Activated CD8-positive, alpha-beta T cell treated with anti-CD3 and anti-CD28 coated beads, Interleukin-2, amount 10 ng/mL, durations not matched to agents 7 days and 5 days (primary cell): ENCODE results near the gene ARNT2. TPM values are rescaled to one million over a fixed set of nuclear protein-coding genes. Genes with fewer than 3 reads are reported as not detected.

Experiments used
- ATAC-seq: fragments of 150-1000 bp; cut with Tn5 transposase; one replicate; pipeline ENCODE4 v1.10.0; 2021; ENCODE audit warnings: moderate library complexity
- CTCF ChIA-PET: fragments of 350-600 bp; sonication (Branson Sonifier 250); formaldehyde crosslinking; loops from one replicate; lab custom pipeline; 2021; ENCODE audit warnings: antibody characterized with exemption; lab: Charles Lee
- POLR2A ChIA-PET: fragments of 350-600 bp; sonication (Branson Sonifier 250); formaldehyde crosslinking; loops from one replicate; lab custom pipeline; 2021; ENCODE audit warnings: antibody characterized with exemption; lab: Charles Lee
- DNase-seq: peaks from one replicate; pipeline ENCODE4 v3.0.0-alpha.2; 2020
- H3K27ac Mint-ChIP-seq: one replicate; pipeline ENCODE4 v1.8.0; 2021; ENCODE audit warnings: mild to moderate bottlenecking, mixed read lengths
- H3K27me3 Mint-ChIP-seq: one replicate; pipeline ENCODE4 v1.8.0; 2021; ENCODE audit warnings: low read depth, mixed read lengths
- H3K36me3 Mint-ChIP-seq: one replicate; pipeline ENCODE4 v1.8.0; 2021; ENCODE audit warnings: low read depth, mixed read lengths
- H3K4me1 Mint-ChIP-seq: one replicate; pipeline ENCODE4 v1.8.0; 2021; ENCODE audit warnings: low read depth, mixed read lengths
- H3K4me3 Mint-ChIP-seq: one replicate; pipeline ENCODE4 v1.8.0; 2021; ENCODE audit warnings: mild to moderate bottlenecking, mixed read lengths
- H3K9me3 Mint-ChIP-seq: one replicate; pipeline ENCODE4 v1.8.0; 2022; ENCODE audit warnings: mixed read lengths; ENCODE audit not compliant: insufficient read depth
- total RNA-seq, 2 experiments: library from RNA; stranded (reverse); gene quantifications; one replicate each; pipeline ENCODE4 v1.2.3, GENCODE V29; 2021

Gene ARNT2
- total RNA-seq, 2 experiments from 2014 or later, result not detected

DNA sequence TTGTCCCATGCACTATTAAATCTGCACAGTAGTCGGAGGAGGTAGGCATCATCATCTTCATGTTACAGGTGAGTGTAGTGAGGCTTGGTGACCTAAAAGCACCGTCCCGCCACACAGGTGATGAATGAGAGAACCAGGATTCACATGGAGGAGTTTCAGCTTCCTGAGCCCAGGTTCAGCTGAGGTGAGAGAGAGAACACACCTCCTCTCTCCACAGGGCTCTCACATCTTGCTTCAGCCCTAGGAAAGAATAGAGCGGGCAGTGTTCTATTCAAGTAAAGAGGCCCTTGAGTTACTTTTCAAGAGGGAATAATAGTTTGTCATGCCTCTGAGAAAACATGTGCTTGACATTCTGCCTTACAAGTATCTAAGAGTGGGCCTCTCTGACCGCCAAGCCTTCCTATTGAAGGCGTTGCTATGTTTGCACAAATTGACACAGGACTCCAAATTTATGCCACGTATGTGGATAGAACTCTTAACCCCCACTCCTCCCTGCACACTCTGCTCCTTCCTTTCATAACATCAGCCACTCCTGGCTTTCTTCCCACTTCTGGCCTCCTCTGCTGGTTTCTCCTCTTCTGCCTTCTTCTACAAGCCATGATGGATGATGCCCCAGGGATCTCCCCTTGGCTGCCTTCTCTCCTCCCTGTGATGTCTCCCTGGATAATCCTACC lies 152.6 kb downstream of the ARNT2 start:
- ChIA-PET POLR2A (no interaction called here), CTCF (no interaction called here)
- H3K36me3 Mint-ChIP-seq, result no peaks in the 10 kb centered on the region

DNA sequence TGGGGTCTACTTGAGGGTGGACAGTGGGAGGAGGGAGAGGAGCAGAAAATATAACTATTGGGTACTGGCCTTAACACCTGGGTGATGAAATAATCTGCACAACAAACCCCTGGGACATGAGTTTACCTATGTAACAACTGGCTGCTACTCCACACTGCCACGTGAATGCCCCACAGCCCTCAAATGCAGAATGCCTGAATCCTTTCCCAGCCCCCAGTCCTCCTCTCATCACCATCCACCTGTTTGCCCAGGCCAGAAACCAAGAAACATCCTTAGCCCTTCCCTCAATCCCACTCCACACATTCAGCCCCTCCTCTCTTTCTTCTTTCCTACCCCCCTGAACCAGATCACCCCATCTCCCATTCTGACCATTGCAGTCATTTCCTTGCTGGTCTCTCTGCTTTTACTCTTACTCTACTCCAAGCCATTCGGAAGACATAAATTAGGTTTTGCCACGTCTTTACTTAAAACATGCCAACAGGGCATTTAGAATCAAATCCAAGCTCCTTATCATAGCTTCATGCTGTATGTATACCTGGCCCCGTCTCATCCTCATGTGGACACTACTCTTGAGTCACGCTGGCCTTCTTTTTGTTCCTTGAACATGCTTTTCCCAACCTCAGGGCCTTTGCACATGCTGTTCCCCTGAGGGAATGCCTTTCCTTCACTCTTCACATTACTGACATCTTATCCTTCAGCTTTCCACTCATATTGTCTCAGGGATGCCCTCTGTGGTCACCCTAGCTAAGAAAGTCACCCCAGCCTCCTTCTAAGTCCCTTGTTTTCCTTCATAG lies 153.5 kb downstream of the ARNT2 start:
- no peak overlapping the region for H3K27ac Mint-ChIP-seq
- no peak overlapping the region for H3K4me3 Mint-ChIP-seq
- no peaks in the 10 kb centered on the region for H3K4me1 Mint-ChIP-seq
- ATAC-seq (no peak), DNase-seq (no peak)
- ChIA-PET CTCF (no interaction called here), POLR2A (no interaction called here)
- peaks cover 4% of the 10 kb centered on the region for H3K27me3 Mint-ChIP-seq
- no peaks in the 10 kb centered on the region for H3K36me3 Mint-ChIP-seq
- H3K9me3 Mint-ChIP-seq, result no peaks in the 10 kb centered on the region

More for the DNA sequence above, 152.6 kb downstream of the ARNT2 start:
- no peaks in the 10 kb centered on the region for H3K9me3 Mint-ChIP-seq
- no peak for ATAC-seq
- H3K4me3 Mint-ChIP-seq, result no peak overlapping the region
- H3K27ac Mint-ChIP-seq, result no peak overlapping the region
- no peaks in the 10 kb centered on the region for H3K4me1 Mint-ChIP-seq
- no peak for DNase-seq
- peaks cover 9% of the 10 kb centered on the region for H3K27me3 Mint-ChIP-seq

DNA sequence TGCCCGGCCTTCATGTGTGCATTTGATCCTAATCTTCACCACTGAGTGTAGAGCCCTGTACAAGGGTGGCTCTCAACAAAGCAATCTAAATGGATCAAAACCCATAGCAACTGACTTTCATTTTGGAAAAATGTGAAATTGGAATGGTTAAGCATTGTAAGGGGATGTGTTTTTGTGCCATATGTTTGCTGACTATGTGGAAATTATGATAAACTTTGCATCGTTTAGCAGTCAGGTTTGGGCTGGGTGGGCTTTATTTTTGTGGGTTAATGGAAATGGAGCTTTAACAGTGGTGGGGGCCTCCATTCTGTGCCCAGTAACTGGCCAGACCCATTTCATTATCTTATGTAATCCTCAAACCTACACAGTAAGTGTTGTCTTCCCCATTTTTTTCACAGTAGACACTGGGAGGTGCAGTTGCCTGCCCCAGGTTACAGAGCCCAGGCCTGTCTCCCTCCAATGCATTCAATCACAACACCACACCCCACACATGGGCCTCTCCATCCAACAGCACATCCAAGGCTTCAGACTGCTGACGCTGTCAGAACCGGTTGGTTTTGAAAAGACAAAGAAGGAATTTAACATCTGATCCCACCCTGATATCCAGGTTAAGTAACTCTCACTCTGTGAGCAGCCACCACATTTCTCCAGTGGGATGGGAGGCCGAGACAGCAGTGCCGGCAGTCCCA lies 154.6 kb downstream of the ARNT2 start:
- Mint-ChIP-seq H3K4me1 (no peaks in the 10 kb centered on the region), H3K9me3 (no peaks in the 10 kb centered on the region), H3K27ac (no peak overlapping the region), H3K4me3 (no peak overlapping the region), H3K36me3 (no peaks in the 10 kb centered on the region), H3K27me3 (peaks cover 3% of the 10 kb centered on the region)
- DNase-seq (no peak), ATAC-seq (no peak)
- POLR2A ChIA-PET, result no interaction called here
- CTCF ChIA-PET, result no interaction called here

DNA sequence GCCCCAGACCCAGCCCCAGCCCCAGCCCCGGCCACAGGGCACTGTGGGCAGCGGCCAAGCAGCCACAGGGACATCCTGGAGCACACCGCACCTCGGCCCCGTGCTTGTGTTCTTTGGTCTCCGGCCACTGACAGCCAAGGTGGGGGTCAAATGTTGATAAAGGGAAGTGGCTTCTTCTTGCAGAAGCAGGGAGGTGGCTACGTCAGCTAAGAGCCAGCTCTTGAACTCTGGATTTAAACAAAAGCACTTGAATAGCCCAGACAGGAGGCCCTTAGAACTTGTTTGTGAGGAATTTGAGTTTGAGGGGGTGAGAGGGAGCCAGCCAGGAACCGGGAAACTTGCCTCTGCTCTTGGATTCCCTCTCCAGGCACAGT lies 155.1 kb downstream of the ARNT2 start:
- Mint-ChIP-seq H3K36me3 (no peaks in the 10 kb centered on the region), H3K27me3 (peaks cover 3% of the 10 kb centered on the region), H3K4me1 (no peaks in the 10 kb centered on the region), H3K9me3 (no peaks in the 10 kb centered on the region), H3K27ac (no peak overlapping the region), H3K4me3 (no peak overlapping the region)
- ATAC-seq (no peak), DNase-seq (no peak)
- ChIA-PET CTCF (no interaction called here), POLR2A (no interaction called here)

DNA sequence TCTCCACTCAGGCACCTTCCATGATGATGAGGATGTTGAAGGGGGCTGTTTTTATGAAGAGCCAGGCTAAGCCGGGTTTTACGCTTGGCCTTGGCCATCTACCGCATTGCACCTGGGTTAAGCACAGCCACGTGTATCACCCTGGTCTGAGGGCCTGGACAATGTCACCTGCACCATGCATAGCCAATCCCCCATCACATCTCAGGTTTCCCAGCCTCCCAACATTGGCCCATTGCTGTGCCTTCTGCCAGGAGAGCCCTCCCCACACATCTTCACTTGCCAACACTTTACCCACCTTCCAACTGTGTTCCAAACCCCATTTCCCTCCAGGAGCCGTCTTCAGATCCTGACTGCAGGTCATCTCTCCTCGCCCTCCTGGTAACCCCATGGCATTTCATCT lies 155.6 kb downstream of the ARNT2 start:
- Mint-ChIP-seq H3K27me3 (peaks cover 2% of the 10 kb centered on the region), H3K4me1 (no peaks in the 10 kb centered on the region), H3K36me3 (no peaks in the 10 kb centered on the region), H3K9me3 (no peaks in the 10 kb centered on the region), H3K4me3 (no peak overlapping the region), H3K27ac (no peak overlapping the region)
- ATAC-seq, result no peak
- POLR2A ChIA-PET, result no interaction called here
- DNase-seq, result no peak
- CTCF ChIA-PET, result no interaction called here

DNA sequence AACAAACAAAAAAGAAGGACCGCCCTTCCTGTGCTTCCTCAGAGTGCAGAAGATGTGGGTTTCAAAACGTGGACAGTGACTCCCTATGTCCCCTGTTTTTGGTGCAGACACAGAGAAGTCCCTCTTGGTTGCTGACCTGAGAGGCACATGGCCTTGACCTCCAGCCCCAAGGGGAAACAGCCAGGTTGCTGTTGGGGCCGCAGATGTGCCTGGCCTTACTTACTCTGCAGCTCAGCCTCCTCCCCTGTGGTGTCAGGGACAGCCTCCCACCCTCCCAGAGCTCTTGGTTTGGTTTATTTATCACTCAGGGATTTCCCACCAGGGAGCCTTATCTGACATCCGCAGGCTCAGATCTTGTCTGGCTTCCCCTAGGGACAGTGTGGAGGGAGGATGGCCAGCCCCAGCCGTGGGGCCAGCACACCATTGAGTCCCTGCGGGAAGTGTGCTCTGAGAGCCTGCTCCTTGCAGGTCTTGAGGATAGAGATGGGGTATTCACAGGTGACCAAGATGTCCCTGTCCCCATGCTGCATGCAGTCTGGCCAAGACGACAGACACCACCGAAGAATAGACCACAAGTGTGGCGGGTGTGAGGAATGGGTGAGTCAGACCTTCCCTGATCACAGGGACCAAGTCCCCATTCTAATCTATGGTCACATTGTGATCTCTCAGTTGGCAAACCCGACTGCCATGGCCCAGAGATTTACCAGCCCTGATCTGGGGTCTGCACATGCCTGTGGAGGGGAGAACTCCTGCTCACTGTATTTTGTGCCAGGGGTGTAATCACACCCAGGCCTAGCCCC lies 156.6 kb downstream of the ARNT2 start:
- no peaks in the 10 kb centered on the region for H3K4me1 Mint-ChIP-seq
- no peak overlapping the region for H3K27ac Mint-ChIP-seq
- ChIA-PET POLR2A (no interaction called here), CTCF (no interaction called here)
- no peaks in the 10 kb centered on the region for H3K27me3 Mint-ChIP-seq
- no peak overlapping the region for H3K4me3 Mint-ChIP-seq
- no peaks in the 10 kb centered on the region for H3K9me3 Mint-ChIP-seq
- H3K36me3 Mint-ChIP-seq, result no peaks in the 10 kb centered on the region
- ATAC-seq, result peak; percentile 15
- DNase-seq, result no peak

DNA sequence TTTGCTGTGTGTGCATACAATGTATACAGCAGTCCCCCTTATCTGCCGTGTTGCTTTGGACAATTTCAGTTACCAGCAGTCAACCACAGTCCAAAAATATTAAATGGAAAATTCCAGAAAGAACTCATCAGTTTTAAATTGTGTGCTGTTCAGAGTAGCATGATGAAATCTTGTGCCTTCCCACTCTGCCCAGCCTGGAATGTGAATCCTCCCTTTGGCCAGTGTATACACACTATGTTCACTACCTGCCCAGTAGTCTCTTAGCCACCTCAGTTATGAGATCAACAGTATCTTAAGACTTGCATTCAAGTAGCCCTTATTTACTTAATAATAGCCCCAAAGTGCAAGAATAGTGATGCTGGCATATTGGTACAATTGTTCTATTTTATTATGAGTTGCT lies 157.3 kb downstream of the ARNT2 start:
- DNase-seq, result no peak
- ChIA-PET POLR2A (no interaction called here), CTCF (no interaction called here)
- peaks cover 5% of the 10 kb centered on the region for H3K27me3 Mint-ChIP-seq
- no peak for ATAC-seq
- no peaks in the 10 kb centered on the region for H3K9me3 Mint-ChIP-seq
- H3K36me3 Mint-ChIP-seq, result no peaks in the 10 kb centered on the region
- no peaks in the 10 kb centered on the region for H3K4me1 Mint-ChIP-seq
- no peak overlapping the region for H3K4me3 Mint-ChIP-seq
- no peak overlapping the region for H3K27ac Mint-ChIP-seq

DNA sequence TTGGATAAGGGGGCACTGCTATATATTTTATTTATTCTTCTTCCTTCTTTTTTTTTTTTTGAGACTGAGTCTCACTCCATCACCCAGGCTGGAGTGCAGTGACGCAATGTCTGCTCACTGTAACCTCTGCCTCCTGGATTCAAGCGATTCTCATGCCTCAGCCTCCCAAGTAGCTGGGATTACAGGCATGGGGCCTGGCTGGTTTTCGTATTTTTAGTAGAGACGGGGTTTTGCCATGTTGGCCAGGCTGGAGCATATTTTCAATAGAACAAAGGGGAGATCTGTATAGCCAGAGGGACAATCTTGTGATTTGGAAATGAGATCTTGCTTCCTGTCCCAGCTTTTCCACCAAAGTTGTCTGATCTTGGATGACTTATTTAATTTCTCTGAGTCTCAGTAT lies 157.9 kb downstream of the ARNT2 start:
- no peak overlapping the region for H3K4me3 Mint-ChIP-seq
- ChIA-PET CTCF (no interaction called here), POLR2A (interaction anchor here (0.7 kb wide), 1 partner anchor 25 kb away, joined by 4 read pairs; no protein-coding TSS in a partner anchor)
- no peaks in the 10 kb centered on the region for H3K9me3 Mint-ChIP-seq
- H3K27ac Mint-ChIP-seq, result no peak overlapping the region
- no peaks in the 10 kb centered on the region for H3K36me3 Mint-ChIP-seq
- DNase-seq, result no peak
- no peaks in the 10 kb centered on the region for H3K4me1 Mint-ChIP-seq
- peaks cover 5% of the 10 kb centered on the region for H3K27me3 Mint-ChIP-seq
- no peak for ATAC-seq

DNA sequence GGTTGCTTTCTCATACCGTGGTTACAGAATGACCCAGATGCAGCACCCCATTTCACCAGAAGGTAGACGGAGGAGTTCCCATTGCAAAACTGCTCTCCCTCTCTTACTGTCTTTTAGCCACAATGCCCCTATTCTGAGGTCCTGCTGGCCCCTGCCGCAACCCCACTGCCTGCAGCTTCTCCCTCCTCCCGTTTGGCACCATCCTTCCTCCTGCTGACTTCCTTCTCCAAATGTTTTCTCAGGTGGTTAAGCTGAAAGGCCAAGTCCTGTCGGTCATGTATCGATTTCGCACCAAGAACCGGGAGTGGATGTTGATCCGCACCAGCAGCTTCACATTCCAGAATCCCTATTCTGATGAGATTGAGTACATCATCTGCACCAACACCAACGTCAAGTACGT lies 158.7 kb downstream of the ARNT2 start:
- CTCF ChIA-PET, result no interaction called here
- Mint-ChIP-seq H3K9me3 (no peaks in the 10 kb centered on the region), H3K36me3 (no peaks in the 10 kb centered on the region), H3K4me3 (no peak overlapping the region), H3K4me1 (no peaks in the 10 kb centered on the region), H3K27me3 (peaks cover 5% of the 10 kb centered on the region), H3K27ac (no peak overlapping the region)
- POLR2A ChIA-PET, result no interaction called here
- ATAC-seq, result no peak
- DNase-seq, result no peak

DNA sequence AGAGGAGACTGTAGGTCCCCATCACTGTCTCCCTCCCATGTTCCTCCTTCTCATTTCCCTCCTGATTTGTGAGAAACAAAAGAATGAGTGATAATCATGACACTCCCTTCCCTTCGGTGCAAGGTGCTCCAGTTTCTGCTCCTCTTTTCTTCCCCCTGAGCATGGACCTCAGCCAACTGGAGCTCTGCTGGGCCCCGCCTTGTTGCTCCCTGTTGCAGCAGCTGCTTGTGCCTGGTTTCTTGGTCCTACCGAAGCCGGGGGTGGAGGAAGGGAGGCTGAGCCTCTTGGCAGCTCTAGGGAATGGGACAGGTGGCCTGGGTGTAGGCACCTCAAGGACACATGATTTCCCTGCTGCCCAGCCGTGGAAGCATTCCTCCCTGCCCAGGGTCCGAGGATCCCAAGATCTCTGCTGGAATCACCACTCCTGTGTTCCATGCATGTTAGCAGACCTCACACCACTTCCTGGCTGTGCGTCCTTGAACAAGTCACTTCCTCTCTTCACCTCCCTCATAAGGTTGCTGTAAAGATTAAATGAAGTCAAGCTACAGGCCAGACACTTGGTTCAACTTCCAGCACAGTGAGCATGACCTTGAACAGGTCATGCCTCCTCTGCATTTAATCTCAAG lies 159.3 kb downstream of the ARNT2 start:
- Mint-ChIP-seq H3K9me3 (no peaks in the 10 kb centered on the region), H3K4me3 (no peak overlapping the region), H3K27ac (no peak overlapping the region), H3K27me3 (peaks cover 5% of the 10 kb centered on the region), H3K4me1 (no peaks in the 10 kb centered on the region), H3K36me3 (no peaks in the 10 kb centered on the region)
- CTCF ChIA-PET, result no interaction called here
- DNase-seq (no peak), ATAC-seq (no peak)
- POLR2A ChIA-PET, result no interaction called here

DNA sequence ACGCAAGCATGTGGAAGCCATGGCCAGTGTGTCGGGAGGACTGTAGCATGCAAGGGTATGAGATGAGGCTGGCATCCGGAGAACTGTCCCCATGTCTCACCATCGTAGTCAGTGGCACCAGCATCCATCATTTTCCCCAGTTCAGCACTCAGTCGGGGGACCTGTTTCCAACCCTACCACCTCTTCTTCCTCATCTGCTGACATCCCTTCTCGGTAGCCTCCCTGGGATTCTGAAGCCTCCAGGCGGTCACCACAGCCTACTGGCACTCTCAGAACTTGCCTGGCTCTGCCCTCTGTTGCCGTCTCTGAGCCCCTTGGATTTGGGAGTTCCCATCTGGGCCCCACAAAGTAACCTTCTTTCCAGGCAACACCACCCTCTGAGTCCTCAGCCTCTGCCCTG lies 159.9 kb downstream of the ARNT2 start:
- H3K9me3 Mint-ChIP-seq, result no peaks in the 10 kb centered on the region
- no peak overlapping the region for H3K27ac Mint-ChIP-seq
- POLR2A ChIA-PET, result no interaction called here
- no peaks in the 10 kb centered on the region for H3K4me1 Mint-ChIP-seq
- H3K4me3 Mint-ChIP-seq, result no peak overlapping the region
- no peaks in the 10 kb centered on the region for H3K36me3 Mint-ChIP-seq
- no peak for ATAC-seq
- CTCF ChIA-PET, result no interaction called here
- DNase-seq, result no peak
- peaks cover 5% of the 10 kb centered on the region for H3K27me3 Mint-ChIP-seq
